Neural progenitor cell (in vitro differentiated cells): ENCODE data around the gene TMC8. TPM values are rescaled to one million over a fixed set of nuclear protein-coding genes. Genes with fewer than 3 reads are reported as not detected.

ENCODE experiments used
- DNase-seq: peaks from one replicate; pipeline ENCODE4 v3.0.0-alpha.2; 2016; ENCODE audit warnings: low spot score
- H2AFZ ChIP-seq: fragments of 200-600 bp; sonication (generic); replicated peaks from 2 replicates; pipeline ENCODE4 v1.6.1; 2016; ENCODE audit warnings: antibody characterized with exemption
- H3F3A ChIP-seq: fragments of 200-600 bp; sonication (generic); 2 replicates; pipeline ENCODE4 v1.6.1; 2016; ENCODE audit warnings: antibody characterized with exemption, low read depth
- H3K27ac ChIP-seq: fragments of 200-600 bp; sonication (generic); 2 replicates; pipeline ENCODE4 v1.5.1; 2016; ENCODE audit warnings: mild to moderate bottlenecking
- H3K27me3 ChIP-seq: fragments of 200-600 bp; sonication (generic); 2 replicates; pipeline ENCODE4 v1.6.1; 2016; ENCODE audit warnings: mild to moderate bottlenecking, moderate library complexity
- H3K36me3 ChIP-seq: fragments of 200-600 bp; sonication (generic); 2 replicates; pipeline ENCODE4 v1.5.1; 2016
- H3K4me1 ChIP-seq: fragments of 200-600 bp; sonication (generic); 2 replicates; pipeline ENCODE4 v1.6.1; 2016; ENCODE audit warnings: mixed run types
- H3K4me2 ChIP-seq: fragments of 200-600 bp; sonication (generic); 2 replicates; pipeline ENCODE4 v1.6.1; 2016
- H3K4me3 ChIP-seq: fragments of 200-600 bp; sonication (generic); 2 replicates; pipeline ENCODE4 v1.5.1; 2016
- H3K79me2 ChIP-seq: fragments of 200-600 bp; sonication (generic); 2 replicates; pipeline ENCODE4 v1.6.1; 2016; ENCODE audit warnings: low read depth
- H3K9ac ChIP-seq: fragments of 200-600 bp; sonication (generic); 2 replicates; pipeline ENCODE4 v1.6.1; 2016
- H3K9me3 ChIP-seq: fragments of 200-600 bp; sonication (generic); 2 replicates; pipeline ENCODE4 v1.5.1; 2016; ENCODE audit warnings: low read depth
- H4K20me1 ChIP-seq: fragments of 200-600 bp; sonication (generic); 2 replicates; pipeline ENCODE4 v1.6.1; 2016; ENCODE audit warnings: low read depth
- H3K27ac Mint-ChIP-seq: 3 replicates; pipeline ENCODE4 v1.8.0; 2021; ENCODE audit warnings: mixed read lengths
- H3K27me3 Mint-ChIP-seq: 2 replicates; pipeline ENCODE4 v1.8.0; 2022; ENCODE audit warnings: low read depth, mild to moderate bottlenecking, inconsistent platforms, moderate library complexity, mixed read lengths; ENCODE audit not compliant: insufficient read depth
- H3K36me3 Mint-ChIP-seq: 3 replicates; pipeline ENCODE4 v1.8.0; 2021; ENCODE audit warnings: mixed read lengths
- H3K4me1 Mint-ChIP-seq: 3 replicates; pipeline ENCODE4 v1.8.0; 2021; ENCODE audit warnings: mixed read lengths
- H3K4me3 Mint-ChIP-seq: 3 replicates; pipeline ENCODE4 v1.8.0; 2021; ENCODE audit warnings: mild to moderate bottlenecking, moderate library complexity, mixed read lengths
- H3K9me3 Mint-ChIP-seq: 3 replicates; pipeline ENCODE4 v1.8.0; 2020; ENCODE audit warnings: mixed read lengths
- CTCF ChIP-seq: fragments of 200-600 bp; sonication (generic); IDR thresholded peaks from 2 replicates; pipeline ENCODE4 v1.5.1; 2017; ENCODE audit warnings: antibody characterized with exemption, mild to moderate bottlenecking
- EZH2 ChIP-seq: fragments of 200-600 bp; sonication (generic); IDR thresholded peaks from 2 replicates; pipeline ENCODE4 v1.6.1; 2017; ENCODE audit warnings: antibody characterized with exemption, mild to moderate bottlenecking, moderate library complexity
- EZH2phosphoT487 ChIP-seq: fragments of 200-600 bp; sonication (generic); IDR thresholded peaks from 2 replicates; pipeline ENCODE4 v1.6.1; 2017; ENCODE audit warnings: antibody characterized with exemption
- total RNA-seq: library from RNA; depleted of rRNA; stranded (reverse); fragments of >200 nt; gene quantifications from 2 replicates; pipeline ENCODE4 v1.2.3, GENCODE V29; 2015; ENCODE audit warnings: low replicate concordance

Gene TMC8
- total RNA-seq, 1 donor from 2014 or later: not detected

- Mint-ChIP-seq H3K27ac (no peak overlapping the region), H3K36me3 (peaks cover 3% of the 10 kb centered on the region), H3K4me3 (peak overlapping the region; percentile 79), H3K4me1 (peaks cover 14% of the 10 kb centered on the region), H3K27me3 (peaks cover 12% of the 10 kb centered on the region), H3K9me3 (no peaks in the 10 kb centered on the region)
- Histone ChIP-seq H3K36me3 (no peaks in the 10 kb centered on the region), H3K27ac (no peak overlapping the region), H3K4me2 (peak overlapping the region; percentile 89), H3K79me2 (no peaks in the 10 kb centered on the region), H3K9me3 (no peaks in the 10 kb centered on the region), H3K4me1 (peaks cover 27% of the 10 kb centered on the region), H3K27me3 (peaks cover 58% of the 10 kb centered on the region), H2AFZ (peak overlapping the region; percentile 90), H3K4me3 (peak overlapping the region; percentile 81), H4K20me1 (peaks cover 5% of the 10 kb centered on the region), H3F3A (peaks cover 15% of the 10 kb centered on the region), H3K9ac (no peak overlapping the region)
- TF ChIP-seq CTCF (no peak), EZH2phosphoT487 (no peak), EZH2 (no peak)
- DNase-seq: no peak
These were observed 2.6 kb upstream of the TMC8 start for GRCh38 chr17:78127888-78128550.

- Mint-ChIP-seq H3K4me1 (peaks cover 14% of the 10 kb centered on the region), H3K9me3 (no peaks in the 10 kb centered on the region), H3K27me3 (peaks cover 14% of the 10 kb centered on the region), H3K36me3 (peaks cover under 1% of the 10 kb centered on the region), H3K4me3 (peak within 1 kb of the TSS; percentile 91), H3K27ac (no peak within 1 kb of the TSS)
- Histone ChIP-seq H3K4me3 (peak within 1 kb of the TSS; percentile 81), H3K27me3 (peaks cover 65% of the 10 kb centered on the region), H3K36me3 (no peaks in the 10 kb centered on the region), H3K4me2 (peak within 1 kb of the TSS; percentile 89), H2AFZ (peak within 1 kb of the TSS; percentile 90), H3K9ac (no peak within 1 kb of the TSS), H3K79me2 (no peaks in the 10 kb centered on the region), H3K4me1 (peaks cover 27% of the 10 kb centered on the region), H3K27ac (no peak within 1 kb of the TSS), H4K20me1 (peaks cover 5% of the 10 kb centered on the region), H3K9me3 (no peaks in the 10 kb centered on the region), H3F3A (peaks cover 15% of the 10 kb centered on the region)
- DNase-seq: peak; percentile 76
- no peak for TF ChIP-seq CTCF
- no peak for TF ChIP-seq EZH2
- no peak for TF ChIP-seq EZH2phosphoT487
These were observed 1.8 kb upstream of the TMC8 start, which contains the start of gene TMC6 for GRCh38 chr17:78128551-78129350. TMC6 (minus strand) TSS chr17:78128755; CDS start chr17:78126832, 1,923 bp downstream.

- peak overlapping the region; percentile 81 for H3K4me3 ChIP-seq
- Mint-ChIP-seq H3K4me1 (peaks cover 14% of the 10 kb centered on the region), H3K36me3 (no peaks in the 10 kb centered on the region), H3K9me3 (no peaks in the 10 kb centered on the region), H3K4me3 (peak overlapping the region; percentile 91), H3K27ac (no peak overlapping the region), H3K27me3 (peaks cover 21% of the 10 kb centered on the region)
- peaks cover 27% of the 10 kb centered on the region for H3K4me1 ChIP-seq
- no peak for TF ChIP-seq EZH2
- TF ChIP-seq CTCF: no peak
- TF ChIP-seq EZH2phosphoT487: no peak
- peaks cover 73% of the 10 kb centered on the region for H3K27me3 ChIP-seq
- DNase-seq: no peak
- H3K27ac ChIP-seq: no peak overlapping the region
- no peaks in the 10 kb centered on the region for H3K9me3 ChIP-seq
- H4K20me1 ChIP-seq: peaks cover 5% of the 10 kb centered on the region
- peaks cover 15% of the 10 kb centered on the region for H3F3A ChIP-seq
- H3K9ac ChIP-seq: no peak overlapping the region
- no peaks in the 10 kb centered on the region for H3K79me2 ChIP-seq
- peak overlapping the region; percentile 89 for H3K4me2 ChIP-seq
- H3K36me3 ChIP-seq: no peaks in the 10 kb centered on the region
- H2AFZ ChIP-seq: no peak overlapping the region
These were observed 1.1 kb upstream of the TMC8 start for GRCh38 chr17:78129351-78130089.
